HEK293 (cell line): ENCODE results near the gene CYTL1.

Experiments
- KLF9 ChIP-seq: fragments of 450-650 bp; formaldehyde crosslinking; IDR thresholded peaks from 2 replicates; pipeline ENCODE4 v1.5.1; 2016; ENCODE audit warnings: missing biosample characterization, missing genetic modification characterization, low read depth
- SP2 ChIP-seq: fragments of 450-650 bp; formaldehyde crosslinking; IDR thresholded peaks from 2 replicates; pipeline ENCODE4 v1.5.1; 2016; ENCODE audit warnings: missing biosample characterization, missing genetic modification characterization
- ZNF561 ChIP-seq: fragments of 450-650 bp; IDR thresholded peaks from 2 replicates; pipeline ENCODE4 v1.5.1; 2018; ENCODE audit warnings: missing biosample characterization, missing genetic modification characterization, borderline replicate concordance
- ZNF600 ChIP-seq: fragments of 450-650 bp; formaldehyde crosslinking; IDR thresholded peaks from 2 replicates; pipeline ENCODE4 v1.5.1; 2016; ENCODE audit warnings: missing biosample characterization, missing genetic modification characterization
- TF ChIP-seq, protein P1 (sequence below): fragments of 450-650 bp; formaldehyde crosslinking; IDR thresholded peaks from 2 replicates; pipeline ENCODE4 v1.5.1; 2016; ENCODE audit warnings: missing biosample characterization, missing genetic modification characterization
- TF ChIP-seq, protein P2 (sequence below): fragments of 450-650 bp; formaldehyde crosslinking; IDR thresholded peaks from 2 replicates; pipeline ENCODE4 v1.5.1; 2016; ENCODE audit warnings: missing biosample characterization, missing genetic modification characterization, borderline replicate concordance
- TF ChIP-seq, protein P3 (sequence below): fragments of 450-650 bp; formaldehyde crosslinking; IDR thresholded peaks from 2 replicates; pipeline ENCODE4 v1.5.1; 2016; ENCODE audit warnings: missing biosample characterization, missing genetic modification characterization

DNA sequence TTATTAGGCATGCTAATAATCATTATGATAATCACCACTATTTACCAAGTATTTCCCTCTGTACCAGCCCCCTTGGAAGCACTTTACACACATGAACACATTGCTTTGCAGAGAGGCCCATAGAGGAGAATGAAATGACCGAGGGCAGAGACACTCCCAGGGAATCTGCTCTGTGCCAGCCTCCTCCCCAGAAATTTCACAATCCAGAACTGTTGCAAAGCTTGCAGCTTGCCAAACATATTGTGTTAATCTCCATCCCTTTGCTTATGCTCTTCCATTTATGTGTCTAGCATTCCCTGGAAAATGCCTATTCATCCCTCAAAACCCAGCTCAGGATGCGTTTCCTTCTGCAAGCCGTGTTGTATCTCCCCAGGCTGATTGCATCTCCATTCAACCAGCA is 37.8 kb downstream of the CYTL1 start:
- TF ChIP-seq, protein P1, sequence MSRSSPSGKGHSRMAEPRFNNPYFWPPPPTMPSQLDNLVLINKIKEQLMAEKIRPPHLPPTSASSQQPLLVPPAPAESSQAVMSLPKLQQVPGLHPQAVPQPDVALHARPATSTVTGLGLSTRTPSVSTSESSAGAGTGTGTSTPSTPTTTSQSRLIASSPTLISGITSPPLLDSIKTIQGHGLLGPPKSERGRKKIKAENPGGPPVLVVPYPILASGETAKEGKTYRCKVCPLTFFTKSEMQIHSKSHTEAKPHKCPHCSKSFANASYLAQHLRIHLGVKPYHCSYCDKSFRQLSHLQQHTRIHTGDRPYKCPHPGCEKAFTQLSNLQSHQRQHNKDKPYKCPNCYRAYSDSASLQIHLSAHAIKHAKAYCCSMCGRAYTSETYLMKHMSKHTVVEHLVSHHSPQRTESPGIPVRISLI: no peak
- TF ChIP-seq KLF9: no peak
- TF ChIP-seq, protein P2, sequence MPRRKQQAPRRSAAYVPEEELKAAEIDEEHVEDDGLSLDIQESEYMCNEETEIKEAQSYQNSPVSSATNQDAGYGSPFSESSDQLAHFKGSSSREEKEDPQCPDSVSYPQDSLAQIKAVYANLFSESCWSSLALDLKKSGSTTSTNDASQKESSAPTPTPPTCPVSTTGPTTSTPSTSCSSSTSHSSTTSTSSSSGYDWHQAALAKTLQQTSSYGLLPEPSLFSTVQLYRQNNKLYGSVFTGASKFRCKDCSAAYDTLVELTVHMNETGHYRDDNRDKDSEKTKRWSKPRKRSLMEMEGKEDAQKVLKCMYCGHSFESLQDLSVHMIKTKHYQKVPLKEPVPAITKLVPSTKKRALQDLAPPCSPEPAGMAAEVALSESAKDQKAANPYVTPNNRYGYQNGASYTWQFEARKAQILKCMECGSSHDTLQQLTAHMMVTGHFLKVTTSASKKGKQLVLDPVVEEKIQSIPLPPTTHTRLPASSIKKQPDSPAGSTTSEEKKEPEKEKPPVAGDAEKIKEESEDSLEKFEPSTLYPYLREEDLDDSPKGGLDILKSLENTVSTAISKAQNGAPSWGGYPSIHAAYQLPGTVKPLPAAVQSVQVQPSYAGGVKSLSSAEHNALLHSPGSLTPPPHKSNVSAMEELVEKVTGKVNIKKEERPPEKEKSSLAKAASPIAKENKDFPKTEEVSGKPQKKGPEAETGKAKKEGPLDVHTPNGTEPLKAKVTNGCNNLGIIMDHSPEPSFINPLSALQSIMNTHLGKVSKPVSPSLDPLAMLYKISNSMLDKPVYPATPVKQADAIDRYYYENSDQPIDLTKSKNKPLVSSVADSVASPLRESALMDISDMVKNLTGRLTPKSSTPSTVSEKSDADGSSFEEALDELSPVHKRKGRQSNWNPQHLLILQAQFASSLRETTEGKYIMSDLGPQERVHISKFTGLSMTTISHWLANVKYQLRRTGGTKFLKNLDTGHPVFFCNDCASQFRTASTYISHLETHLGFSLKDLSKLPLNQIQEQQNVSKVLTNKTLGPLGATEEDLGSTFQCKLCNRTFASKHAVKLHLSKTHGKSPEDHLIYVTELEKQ: no peak
- TF ChIP-seq, protein P3, sequence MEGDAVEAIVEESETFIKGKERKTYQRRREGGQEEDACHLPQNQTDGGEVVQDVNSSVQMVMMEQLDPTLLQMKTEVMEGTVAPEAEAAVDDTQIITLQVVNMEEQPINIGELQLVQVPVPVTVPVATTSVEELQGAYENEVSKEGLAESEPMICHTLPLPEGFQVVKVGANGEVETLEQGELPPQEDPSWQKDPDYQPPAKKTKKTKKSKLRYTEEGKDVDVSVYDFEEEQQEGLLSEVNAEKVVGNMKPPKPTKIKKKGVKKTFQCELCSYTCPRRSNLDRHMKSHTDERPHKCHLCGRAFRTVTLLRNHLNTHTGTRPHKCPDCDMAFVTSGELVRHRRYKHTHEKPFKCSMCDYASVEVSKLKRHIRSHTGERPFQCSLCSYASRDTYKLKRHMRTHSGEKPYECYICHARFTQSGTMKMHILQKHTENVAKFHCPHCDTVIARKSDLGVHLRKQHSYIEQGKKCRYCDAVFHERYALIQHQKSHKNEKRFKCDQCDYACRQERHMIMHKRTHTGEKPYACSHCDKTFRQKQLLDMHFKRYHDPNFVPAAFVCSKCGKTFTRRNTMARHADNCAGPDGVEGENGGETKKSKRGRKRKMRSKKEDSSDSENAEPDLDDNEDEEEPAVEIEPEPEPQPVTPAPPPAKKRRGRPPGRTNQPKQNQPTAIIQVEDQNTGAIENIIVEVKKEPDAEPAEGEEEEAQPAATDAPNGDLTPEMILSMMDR (tag by site-specific recombination): no peak
- TF ChIP-seq SP2 (tag by site-specific recombination): no peak
- TF ChIP-seq ZNF600 (tag by site-specific recombination): no peak
- no peak for TF ChIP-seq ZNF561 (tag by site-specific recombination)
